Testis (tissue), 3 donors: Measurements from ENCODE around the gene ARV1. TPM values are rescaled to one million over a fixed set of nuclear protein-coding genes. Genes with fewer than 3 reads are reported as not detected.

Source experiments
- DNase-seq: peaks from one replicate; pipeline ENCODE4 v3.0.0-alpha.2; 2019
- H3K27ac ChIP-seq, 2 donors: fragments of 200-600 bp; sonication (generic); one replicate each; pipeline ENCODE4 v1.5.1; 2019
- H3K27me3 ChIP-seq: fragments of 200-600 bp; sonication (generic); one replicate; pipeline ENCODE4 v1.5.1; 2019
- H3K36me3 ChIP-seq: fragments of 200-600 bp; sonication (generic); one replicate; pipeline ENCODE4 v1.5.1; 2017; ENCODE audit warnings: low read depth; ENCODE audit errors: missing control alignments
- H3K4me1 ChIP-seq: fragments of 200-600 bp; sonication (generic); one replicate; pipeline ENCODE4 v1.5.1; 2019
- H3K4me3 ChIP-seq, 2 donors: fragments of 200-600 bp; sonication (generic); one replicate each; pipeline ENCODE4 v1.5.1; 2017 to 2019
- H3K9me3 ChIP-seq: fragments of 200-600 bp; sonication (generic); one replicate; pipeline ENCODE4 v1.5.1; 2017
- POLR2A ChIP-seq: fragments of 450-650 bp; IDR thresholded peaks from one replicate; pipeline ENCODE4 v1.6.1; 2017; ENCODE audit warnings: antibody characterized with exemption, mild to moderate bottlenecking, moderate library complexity
- WGBS, 2 donors: methylation state at CpG; one replicate each; pipeline ENCODE4 v1.1.5; 2018; 5-methylcytosine and 5-hydroxymethylcytosine counted together
- intact Hi-C: fragments of 100-400 bp; cut with DNase I; formaldehyde crosslinking; loops from one replicate; pipeline ENCODE4 v1.15.1; 2023; ENCODE audit warnings: low total_unique reads
- polyA plus RNA-seq: library from polyadenylated mRNA; stranded (reverse); fragments of 350-450 nt; fragmentation: Illumina TruSeq; extraction: RNeasy Lipid Tissue Mini Kit (QIAGEN cat#74804); gene quantifications from one replicate; pipeline ENCODE4 v1.2.3, GENCODE V29; 2014; ENCODE audit warnings: low read depth, low replicate concordance; ENCODE audit not compliant: insufficient read depth
- total RNA-seq, 2 donors: library from RNA; depleted of rRNA; stranded (reverse); fragments of >200 nt; gene quantifications; one replicate each; pipeline ENCODE4 v1.2.3, GENCODE V29; 2016
- TF ChIP-seq, protein P1 (sequence below), 3 experiments: fragments of 450-650 bp in 2 of 3; fragments of 200-600 bp in 1 of 3; sonication (generic) in 1 of 3; IDR thresholded peaks; one replicate each; pipeline ENCODE4 v1.5.1; 2016 to 2019; ENCODE audit warnings: antibody characterized with exemption in 3 of 3, mild to moderate bottlenecking in 2 of 3, moderate library complexity in 1 of 3

ARV1 gene
- total and polyA plus RNA-seq, 3 donors from 2014 or later, result 35.4 to 71.7 (median 40.7) TPM

- DNase-seq, result no peak
- H3K36me3 ChIP-seq, result no peaks in the 10 kb centered on the region
- no peaks in the 10 kb centered on the region for H3K9me3 ChIP-seq
- WGBS, 2 donors, result 85 to 93% methylated on average over 2 of the region's 2 CpGs
- no peak overlapping the region for H3K4me3 ChIP-seq
- intact Hi-C loops, result no loop called here
- H3K27me3 ChIP-seq, result no peaks in the 10 kb centered on the region
- H3K4me1 ChIP-seq, result no peaks in the 10 kb centered on the region
- TF ChIP-seq POLR2A, result no peak
- TF ChIP-seq, protein P1, sequence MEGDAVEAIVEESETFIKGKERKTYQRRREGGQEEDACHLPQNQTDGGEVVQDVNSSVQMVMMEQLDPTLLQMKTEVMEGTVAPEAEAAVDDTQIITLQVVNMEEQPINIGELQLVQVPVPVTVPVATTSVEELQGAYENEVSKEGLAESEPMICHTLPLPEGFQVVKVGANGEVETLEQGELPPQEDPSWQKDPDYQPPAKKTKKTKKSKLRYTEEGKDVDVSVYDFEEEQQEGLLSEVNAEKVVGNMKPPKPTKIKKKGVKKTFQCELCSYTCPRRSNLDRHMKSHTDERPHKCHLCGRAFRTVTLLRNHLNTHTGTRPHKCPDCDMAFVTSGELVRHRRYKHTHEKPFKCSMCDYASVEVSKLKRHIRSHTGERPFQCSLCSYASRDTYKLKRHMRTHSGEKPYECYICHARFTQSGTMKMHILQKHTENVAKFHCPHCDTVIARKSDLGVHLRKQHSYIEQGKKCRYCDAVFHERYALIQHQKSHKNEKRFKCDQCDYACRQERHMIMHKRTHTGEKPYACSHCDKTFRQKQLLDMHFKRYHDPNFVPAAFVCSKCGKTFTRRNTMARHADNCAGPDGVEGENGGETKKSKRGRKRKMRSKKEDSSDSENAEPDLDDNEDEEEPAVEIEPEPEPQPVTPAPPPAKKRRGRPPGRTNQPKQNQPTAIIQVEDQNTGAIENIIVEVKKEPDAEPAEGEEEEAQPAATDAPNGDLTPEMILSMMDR (IDR thresholded peaks at IDR 0.05), result no peak
- H3K27ac ChIP-seq, result no peak overlapping the region
Measured at GRCh38 chr1:230937371-230937770, 41.5 kb upstream of the ARV1 start.

DNA sequence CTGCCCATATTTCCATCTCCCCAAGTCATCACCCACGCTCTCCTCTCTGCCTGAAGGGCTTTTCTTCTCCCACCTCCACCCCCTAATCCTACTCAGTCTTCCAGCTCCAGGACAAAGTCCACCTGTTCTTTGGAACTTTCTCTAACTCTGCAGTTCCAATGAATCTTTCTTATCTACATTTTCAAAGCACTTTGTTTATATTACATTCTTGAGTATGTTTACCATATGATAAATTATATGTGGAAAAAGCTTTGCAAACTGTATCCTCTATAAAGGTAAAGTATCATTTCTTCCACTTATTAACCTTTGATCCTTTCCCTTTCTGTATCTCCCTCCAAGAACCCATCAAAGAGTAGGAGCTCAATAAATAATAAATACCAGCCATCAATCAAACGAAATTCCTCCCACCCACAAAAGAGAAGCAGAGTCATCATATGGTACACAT lies 39.9 kb upstream of the ARV1 start:
- intact Hi-C loops, result no loop called here
- DNase-seq, result no peak
- TF ChIP-seq, protein P1 (IDR thresholded peaks at IDR 0.05), result no peak
- TF ChIP-seq POLR2A, result no peak

DNA sequence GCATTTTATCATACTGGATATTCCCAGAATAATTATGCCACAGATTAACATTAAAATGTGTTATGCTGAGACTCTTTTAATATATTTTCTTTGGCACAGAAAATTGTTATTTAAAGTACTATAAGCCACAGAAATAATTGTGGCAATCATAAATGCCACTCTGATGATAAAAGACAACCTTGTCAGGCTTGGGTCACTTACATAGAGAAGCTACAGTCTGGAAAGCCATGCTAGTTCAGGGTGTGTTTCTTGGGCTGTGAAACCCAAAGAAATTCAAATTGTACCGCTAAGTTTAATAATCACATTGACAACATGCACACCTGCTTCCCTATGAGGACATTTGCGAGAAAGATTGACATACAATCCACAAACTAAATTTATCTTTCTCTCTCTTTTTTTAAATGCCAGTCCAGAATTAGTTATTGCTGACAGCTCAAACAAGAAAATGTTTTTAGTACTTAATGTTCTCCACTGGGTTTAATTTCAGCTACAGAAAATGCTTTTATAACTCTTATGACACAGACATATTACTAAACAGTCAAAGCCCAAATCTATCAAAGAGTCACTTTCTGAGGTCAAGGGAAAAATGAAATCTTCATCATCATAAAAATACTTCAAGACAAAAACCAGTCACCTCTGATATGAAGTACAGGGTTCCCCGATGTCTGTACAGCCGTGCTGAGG lies 38.9 kb upstream of the ARV1 start:
- no peak for TF ChIP-seq POLR2A
- TF ChIP-seq, protein P1 (IDR thresholded peaks at IDR 0.05), result no peak
- H3K9me3 ChIP-seq, result no peaks in the 10 kb centered on the region
- no peak overlapping the region for H3K27ac ChIP-seq
- intact Hi-C loops, result no loop called here
- no peaks in the 10 kb centered on the region for H3K36me3 ChIP-seq
- no peaks in the 10 kb centered on the region for H3K4me1 ChIP-seq
- no peak overlapping the region for H3K4me3 ChIP-seq
- no peaks in the 10 kb centered on the region for H3K27me3 ChIP-seq
- WGBS, 2 donors, result 77 to 81% methylated on average over 4 of the region's 4 CpGs
- no peak for DNase-seq

More for the DNA sequence above, 39.9 kb upstream of the ARV1 start:
- Histone ChIP-seq H3K36me3 (no peaks in the 10 kb centered on the region), H3K9me3 (no peaks in the 10 kb centered on the region), H3K4me3 (no peak overlapping the region), H3K4me1 (no peaks in the 10 kb centered on the region), H3K27ac (no peak overlapping the region), H3K27me3 (no peaks in the 10 kb centered on the region)
- WGBS, 2 donors, result 66 to 75% methylated on average over 2 of the region's 2 CpGs

DNA sequence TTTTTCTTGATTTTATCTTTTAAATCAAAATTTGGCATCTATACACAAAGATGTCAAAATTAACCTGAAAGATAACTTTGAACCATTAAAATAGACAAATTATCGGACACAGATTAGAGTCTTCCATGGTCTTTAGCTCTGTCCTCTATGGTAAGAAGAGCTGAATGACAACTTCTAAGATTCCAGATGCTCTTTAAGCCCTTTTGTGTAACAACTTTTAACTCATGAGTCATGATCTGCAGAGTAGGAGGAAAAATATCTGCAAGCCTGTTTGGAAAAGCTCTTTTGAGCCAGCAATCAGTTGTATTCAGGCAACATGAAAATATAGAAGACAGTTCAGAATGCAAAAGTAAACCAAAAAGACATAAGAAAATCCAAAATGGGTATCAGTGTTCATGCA lies 38.0 kb upstream of the ARV1 start:
- Histone ChIP-seq H3K27ac (no peak overlapping the region), H3K36me3 (no peaks in the 10 kb centered on the region), H3K27me3 (no peaks in the 10 kb centered on the region), H3K4me1 (no peaks in the 10 kb centered on the region), H3K4me3 (no peak overlapping the region), H3K9me3 (no peaks in the 10 kb centered on the region)
- TF ChIP-seq, protein P1 (IDR thresholded peaks at IDR 0.05), result no peak
- no peak for TF ChIP-seq POLR2A
- whole genome bisulfite sequencing, 2 donors, result 93 to 97% methylated on average over 1 of the region's 1 CpG
- intact Hi-C loops, result no loop called here
- DNase-seq, result no peak

DNA sequence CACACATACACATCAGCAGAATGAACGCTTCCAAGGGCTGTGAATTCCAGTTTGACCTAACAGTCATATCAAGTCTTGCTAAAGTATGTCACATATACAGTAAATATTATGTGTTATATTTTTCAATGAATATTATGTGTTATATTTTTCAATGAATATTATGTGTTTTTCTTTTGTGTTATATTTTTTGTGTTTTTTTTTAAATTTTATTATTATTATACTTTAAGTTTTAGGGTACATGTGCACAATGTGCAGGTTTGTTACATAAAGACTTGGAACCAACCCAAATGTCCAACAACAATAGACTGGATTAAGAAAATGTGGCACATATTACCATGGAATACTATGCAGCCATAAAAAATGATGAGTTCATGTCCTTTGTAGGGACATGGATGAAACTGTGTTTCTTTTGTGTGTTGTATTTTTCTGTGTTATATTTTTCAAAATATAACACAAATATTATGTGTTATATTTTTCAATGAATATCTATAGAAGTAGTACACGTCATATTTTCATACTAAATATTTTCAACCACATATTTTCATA lies 35.8 kb upstream of the ARV1 start:
- 95 to 99% methylated on average over 2 of the region's 2 CpGs for WGBS, 2 donors
- H3K9me3 ChIP-seq, result no peaks in the 10 kb centered on the region
- TF ChIP-seq, protein P1 (IDR thresholded peaks at IDR 0.05), result no peak
- no peak for TF ChIP-seq POLR2A
- DNase-seq, result no peak
- no peak overlapping the region for H3K4me3 ChIP-seq
- no peak overlapping the region for H3K27ac ChIP-seq
- intact Hi-C loops, result no loop called here
- H3K27me3 ChIP-seq, result no peaks in the 10 kb centered on the region
- no peaks in the 10 kb centered on the region for H3K4me1 ChIP-seq
- no peaks in the 10 kb centered on the region for H3K36me3 ChIP-seq
